Skeletal muscle tissue (tissue), 4 donors: ENCODE results near the gene DAB2IP. TPM values are rescaled to one million over a fixed set of nuclear protein-coding genes. Genes with fewer than 3 reads are reported as not detected.

Experiments used
- H3K27ac ChIP-seq: one replicate; pipeline ENCODE4 v1.7.0; 2013; ENCODE audit warnings: mild to moderate bottlenecking, low read depth, low read length, inconsistent platforms
- H3K27me3 ChIP-seq, 3 donors: one replicate each; pipeline ENCODE4 v1.7.0; 2013; ENCODE audit warnings: low read length in 3 of 3; ENCODE audit not compliant: control insufficient read depth in 3 of 3, insufficient read depth in 3 of 3
- H3K36me3 ChIP-seq, 3 donors: one replicate each; pipeline ENCODE4 v1.7.0; 2013; ENCODE audit warnings: low read length in 3 of 3; ENCODE audit not compliant: control insufficient read depth in 3 of 3, insufficient read depth in 3 of 3
- H3K4me1 ChIP-seq, 3 donors: one replicate each; pipeline ENCODE4 v1.7.0; 2013; ENCODE audit warnings: low read length in 3 of 3, mild to moderate bottlenecking in 3 of 3; ENCODE audit not compliant: control insufficient read depth in 3 of 3, insufficient read depth in 3 of 3
- H3K4me3 ChIP-seq, 3 donors: one replicate each; pipeline ENCODE4 v1.7.0; 2013; ENCODE audit warnings: low read length in 3 of 3
- H3K9ac ChIP-seq, 3 donors: one replicate each; pipeline ENCODE4 v1.7.0; 2013; ENCODE audit warnings: low read length in 3 of 3, mild to moderate bottlenecking in 3 of 3, moderate library complexity in 2 of 3, low read depth in 1 of 3
- H3K9me3 ChIP-seq, 3 donors: one replicate each; pipeline ENCODE4 v1.7.0; 2013; ENCODE audit warnings: low read length in 3 of 3; ENCODE audit not compliant: control insufficient read depth in 3 of 3
- total RNA-seq: library from RNA; depleted of rRNA; stranded (reverse); fragments of >200 nt; gene quantifications from one replicate; pipeline ENCODE4 v1.2.3, GENCODE V29; 2014
- donor health status: Osteomylitis.

DAB2IP gene
- total RNA-seq, 1 donor from 2014 or later = 12.5 TPM

- Histone ChIP-seq H3K9ac (no peak overlapping the region), H3K9me3 (no peaks in the 10 kb centered on the region), H3K27ac (no peak overlapping the region), H3K4me3 (no peak overlapping the region), H3K27me3 (no peaks in the 10 kb centered on the region), H3K36me3 (no peaks in the 10 kb centered on the region), H3K4me1 (no peaks in the 10 kb centered on the region)
Measured at GRCh38 chr9:121811140-121811539, 159.7 kb downstream of the DAB2IP start.

GRCh38 chr9:121811751-121812150 is 160.3 kb downstream of the DAB2IP start:
- H3K9ac ChIP-seq = no peak overlapping the region
- H3K4me1 ChIP-seq = no peaks in the 10 kb centered on the region
- H3K4me3 ChIP-seq = no peak overlapping the region
- H3K9me3 ChIP-seq = no peaks in the 10 kb centered on the region
- no peak overlapping the region for H3K27ac ChIP-seq
- H3K27me3 ChIP-seq = no peaks in the 10 kb centered on the region
- H3K36me3 ChIP-seq = no peaks in the 10 kb centered on the region

- Histone ChIP-seq H3K9me3 (no peaks in the 10 kb centered on the region), H3K36me3 (no peaks in the 10 kb centered on the region), H3K27ac (no peak overlapping the region), H3K27me3 (no peaks in the 10 kb centered on the region), H3K4me3 (no peak overlapping the region), H3K9ac (no peak overlapping the region), H3K4me1 (no peaks in the 10 kb centered on the region)
Measured at GRCh38 chr9:121812159-121812735, 160.8 kb downstream of the DAB2IP start.

DNA sequence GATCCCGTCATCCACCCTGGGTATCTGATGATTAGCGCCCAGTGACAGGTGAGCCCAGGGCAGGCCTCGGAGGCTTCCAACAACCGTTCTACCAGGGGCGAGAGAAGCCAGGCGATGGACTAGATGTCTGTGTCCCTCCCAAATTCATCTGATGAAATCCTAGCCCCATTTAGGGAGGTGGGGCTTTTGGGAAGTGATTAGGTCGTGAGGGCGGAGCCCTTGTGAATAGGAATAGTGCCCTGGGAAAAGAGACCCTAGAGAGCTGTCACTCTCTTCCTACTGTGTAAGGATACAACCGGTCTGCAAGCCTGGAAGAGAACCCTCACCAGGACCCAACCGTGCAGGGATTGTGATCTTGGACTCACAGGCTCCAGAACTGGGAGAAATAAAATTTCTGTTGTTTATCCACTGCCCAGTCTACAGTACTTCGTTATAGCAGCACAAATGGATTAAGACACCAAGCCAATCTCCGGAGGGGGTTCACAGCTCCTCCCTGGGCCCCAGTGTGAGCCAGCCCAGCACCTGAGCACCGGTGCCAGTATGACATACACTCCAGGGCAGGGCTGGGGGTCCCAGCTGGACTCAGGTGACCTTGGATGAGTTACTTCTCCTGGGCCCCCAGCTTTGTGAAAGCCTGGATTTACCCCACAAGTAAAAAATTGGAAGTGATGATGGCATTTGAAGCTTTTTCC is 162.2 kb downstream of the DAB2IP start:
- Histone ChIP-seq H3K9ac (no peak overlapping the region), H3K36me3 (no peaks in the 10 kb centered on the region), H3K9me3 (no peaks in the 10 kb centered on the region), H3K27me3 (no peaks in the 10 kb centered on the region), H3K4me3 (no peak overlapping the region), H3K27ac (no peak overlapping the region), H3K4me1 (peaks cover 7 to 9% (median 9%) of the 10 kb centered on the region in 3 donors)

DNA sequence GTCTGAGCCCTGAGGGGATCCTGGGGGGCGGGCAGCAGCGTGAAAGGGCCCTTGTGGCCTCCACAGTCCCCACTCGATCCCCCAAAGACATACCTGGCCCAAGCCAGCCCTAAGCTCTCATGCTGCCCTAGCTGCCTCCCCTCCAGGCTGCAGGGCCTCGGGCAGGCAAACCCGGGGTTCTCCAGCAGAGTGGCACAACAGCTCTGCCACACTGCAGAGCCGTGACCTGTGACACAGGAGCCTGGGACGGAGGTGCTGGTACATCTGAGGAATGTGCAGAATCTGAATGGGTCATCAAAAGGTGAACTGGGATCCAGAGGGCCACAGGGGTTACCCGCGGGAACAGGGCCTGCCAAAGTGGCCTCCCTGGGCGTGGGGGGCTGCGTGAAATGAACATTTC is 163.2 kb downstream of the DAB2IP start:
- Histone ChIP-seq H3K4me3 (no peak overlapping the region), H3K27me3 (no peaks in the 10 kb centered on the region), H3K36me3 (no peaks in the 10 kb centered on the region), H3K27ac (no peak overlapping the region), H3K9ac (no peak overlapping the region), H3K9me3 (no peaks in the 10 kb centered on the region), H3K4me1 (peaks cover 9 to 13% (median 11%) of the 10 kb centered on the region in 3 donors)

- Histone ChIP-seq H3K36me3 (no peaks in the 10 kb centered on the region), H3K9ac (no peak overlapping the region), H3K4me3 (no peak overlapping the region), H3K27me3 (no peaks in the 10 kb centered on the region), H3K9me3 (no peaks in the 10 kb centered on the region), H3K27ac (no peak overlapping the region), H3K4me1 (peaks cover 9 to 13% (median 11%) of the 10 kb centered on the region in 3 donors)
Measured at GRCh38 chr9:121815084-121815483, 163.7 kb downstream of the DAB2IP start.

DNA sequence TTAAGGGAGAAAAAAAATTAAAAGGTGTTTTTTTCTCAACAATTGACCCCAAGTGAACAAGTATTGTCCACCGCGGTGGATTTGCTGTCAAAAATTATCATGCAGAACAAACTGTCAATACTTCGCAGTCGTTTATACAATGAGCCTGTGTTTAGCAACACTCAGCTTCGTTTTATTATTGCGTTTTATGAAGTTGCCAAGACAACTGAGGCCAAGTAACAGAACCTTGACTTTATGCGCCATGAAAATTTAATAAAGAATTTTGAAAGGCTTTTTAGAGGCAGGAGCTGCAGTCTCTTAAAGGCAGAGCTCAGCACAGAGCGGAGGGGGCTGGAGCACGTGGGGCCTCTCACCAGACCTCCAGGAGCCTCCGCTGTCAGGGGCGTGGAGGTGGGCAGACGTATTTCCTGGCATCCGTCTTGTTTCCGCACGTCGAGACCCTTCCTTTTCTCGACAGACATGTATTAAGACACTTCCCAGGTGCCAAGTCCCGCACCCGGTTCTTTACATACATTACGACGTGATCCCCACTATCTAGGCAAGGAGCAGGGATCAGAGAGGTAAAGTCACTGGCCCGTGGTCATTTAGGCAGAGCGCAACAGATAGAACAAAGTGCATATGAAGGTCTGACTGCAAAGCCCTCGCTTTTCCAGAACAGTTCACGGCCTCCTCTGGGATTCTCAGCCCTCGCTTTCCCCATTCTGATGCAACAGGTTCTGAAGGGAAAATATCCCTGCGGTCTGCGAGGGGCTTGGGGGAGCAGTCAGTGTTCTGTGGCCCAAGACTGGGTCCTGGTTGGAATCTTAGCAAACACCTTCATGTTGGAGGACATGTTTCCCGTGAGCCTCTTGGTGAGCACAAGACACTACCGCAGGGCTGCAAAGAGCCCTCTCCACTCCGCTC is 164.4 kb downstream of the DAB2IP start:
- no peak overlapping the region for H3K9ac ChIP-seq
- H3K4me3 ChIP-seq = no peak overlapping the region
- H3K27me3 ChIP-seq = no peaks in the 10 kb centered on the region
- H3K9me3 ChIP-seq = no peaks in the 10 kb centered on the region
- H3K36me3 ChIP-seq = no peaks in the 10 kb centered on the region
- H3K4me1 ChIP-seq = peaks cover 9 to 13% (median 11%) of the 10 kb centered on the region in 3 donors
- no peak overlapping the region for H3K27ac ChIP-seq

- Histone ChIP-seq H3K27me3 (no peaks in the 10 kb centered on the region), H3K9me3 (no peaks in the 10 kb centered on the region), H3K4me1 (peaks cover 9 to 13% (median 11%) of the 10 kb centered on the region in 3 donors), H3K36me3 (peaks cover 0 to 1% (median 0%) of the 10 kb centered on the region in 3 donors), H3K4me3 (no peak overlapping the region), H3K9ac (no peak overlapping the region), H3K27ac (no peak overlapping the region)
Measured at GRCh38 chr9:121816449-121816817, 165.0 kb downstream of the DAB2IP start.

DNA sequence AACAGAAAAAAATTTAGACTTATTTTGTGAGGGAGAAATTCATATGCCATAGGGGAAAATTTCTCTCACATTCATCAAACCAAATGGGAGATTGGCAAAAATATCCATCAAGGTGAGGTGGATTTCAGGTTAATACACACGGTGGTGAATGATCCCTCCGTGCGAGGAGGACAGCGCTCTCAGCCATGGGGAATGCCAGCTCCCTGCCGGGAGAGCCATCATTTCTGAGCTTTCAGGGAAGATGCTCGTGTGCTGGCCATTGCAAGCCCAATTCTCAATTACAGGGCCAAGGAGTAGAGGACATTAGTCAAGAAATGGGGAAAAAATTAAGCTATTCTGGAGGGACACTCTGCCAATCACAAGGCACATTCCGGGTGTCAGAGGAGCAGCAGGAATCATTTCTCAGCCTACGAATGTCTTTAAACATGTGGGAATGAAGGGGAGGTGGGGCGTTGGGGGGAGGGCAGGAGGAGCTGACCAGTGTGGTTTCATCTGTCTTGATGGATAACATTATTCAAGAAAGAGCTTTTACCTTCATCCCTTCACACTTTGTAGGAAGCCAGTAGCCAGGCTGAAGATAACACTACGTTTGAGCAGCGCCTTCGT is 165.5 kb downstream of the DAB2IP start:
- Histone ChIP-seq H3K9me3 (no peaks in the 10 kb centered on the region), H3K36me3 (peaks cover 0 to 3% (median under 1%) of the 10 kb centered on the region in 3 donors), H3K27ac (no peak overlapping the region), H3K27me3 (no peaks in the 10 kb centered on the region), H3K4me1 (peaks cover 9 to 13% (median 11%) of the 10 kb centered on the region in 3 donors), H3K9ac (no peak overlapping the region), H3K4me3 (no peak overlapping the region)
